Lower leg skin (tissue), 3 donors: Measurements from ENCODE around the gene CENPP.

Experiments used
- POLR2A ChIP-seq, 2 donors: fragments of 450-650 bp; IDR thresholded peaks; one replicate each; pipeline ENCODE4 v1.6.1; 2016 to 2017; ENCODE audit warnings: antibody characterized with exemption in 2 of 2, mild to moderate bottlenecking in 1 of 2, moderate library complexity in 1 of 2
- TF ChIP-seq, protein P1 (sequence below), 3 donors: fragments of 450-650 bp; IDR thresholded peaks; one replicate each; pipeline ENCODE4 v1.5.1; 2016; ENCODE audit warnings: antibody characterized with exemption in 3 of 3, mild to moderate bottlenecking in 3 of 3, moderate library complexity in 2 of 3

DNA sequence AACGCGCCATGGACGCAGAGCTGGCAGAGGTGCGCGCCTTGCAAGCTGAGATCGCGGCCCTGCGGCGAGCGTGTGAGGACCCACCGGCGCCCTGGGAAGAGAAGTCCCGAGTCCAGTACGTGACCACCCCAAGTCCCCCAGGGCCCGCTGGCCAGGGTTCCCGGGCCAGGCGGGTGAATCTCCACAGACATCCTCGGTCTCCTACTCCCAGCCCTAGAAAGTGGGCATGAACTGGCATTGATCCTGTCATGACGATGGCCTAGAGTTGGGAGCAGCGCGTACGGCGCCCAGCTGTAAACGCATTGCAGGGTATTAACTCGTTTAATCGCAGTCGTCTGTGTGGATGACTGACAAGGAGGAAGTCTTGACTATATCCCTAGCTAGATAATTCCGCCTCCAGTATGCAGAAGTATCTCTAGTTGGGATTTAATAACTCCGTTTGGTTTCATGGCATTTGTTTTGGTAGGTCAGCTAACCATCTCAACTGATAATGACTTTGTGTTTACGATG, 293 bp downstream of the CENPP start:
- TF ChIP-seq, protein P1, sequence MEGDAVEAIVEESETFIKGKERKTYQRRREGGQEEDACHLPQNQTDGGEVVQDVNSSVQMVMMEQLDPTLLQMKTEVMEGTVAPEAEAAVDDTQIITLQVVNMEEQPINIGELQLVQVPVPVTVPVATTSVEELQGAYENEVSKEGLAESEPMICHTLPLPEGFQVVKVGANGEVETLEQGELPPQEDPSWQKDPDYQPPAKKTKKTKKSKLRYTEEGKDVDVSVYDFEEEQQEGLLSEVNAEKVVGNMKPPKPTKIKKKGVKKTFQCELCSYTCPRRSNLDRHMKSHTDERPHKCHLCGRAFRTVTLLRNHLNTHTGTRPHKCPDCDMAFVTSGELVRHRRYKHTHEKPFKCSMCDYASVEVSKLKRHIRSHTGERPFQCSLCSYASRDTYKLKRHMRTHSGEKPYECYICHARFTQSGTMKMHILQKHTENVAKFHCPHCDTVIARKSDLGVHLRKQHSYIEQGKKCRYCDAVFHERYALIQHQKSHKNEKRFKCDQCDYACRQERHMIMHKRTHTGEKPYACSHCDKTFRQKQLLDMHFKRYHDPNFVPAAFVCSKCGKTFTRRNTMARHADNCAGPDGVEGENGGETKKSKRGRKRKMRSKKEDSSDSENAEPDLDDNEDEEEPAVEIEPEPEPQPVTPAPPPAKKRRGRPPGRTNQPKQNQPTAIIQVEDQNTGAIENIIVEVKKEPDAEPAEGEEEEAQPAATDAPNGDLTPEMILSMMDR (IDR thresholded peaks at IDR 0.05), result no peak
- no peak for TF ChIP-seq POLR2A (IDR thresholded peaks at IDR 0.05)
